Mesendoderm (in vitro differentiated cells): ENCODE data around the gene EIF2B4.

Experiments used
- DNase-seq: peaks from one replicate; pipeline ENCODE4 v3.0.0; 2013
- H2AK5ac ChIP-seq: 2 replicates; pipeline ENCODE4 v1.6.1; 2013; ENCODE audit warnings: low read length, inconsistent platforms
- H2BK120ac ChIP-seq: 2 replicates; pipeline ENCODE4 v1.6.1; 2013; ENCODE audit warnings: low read depth, mild to moderate bottlenecking, low read length, moderate library complexity, mixed read lengths
- H2BK15ac ChIP-seq: replicated peaks from 2 replicates; pipeline ENCODE4 v1.6.1; 2013; ENCODE audit warnings: low read depth, mild to moderate bottlenecking, moderate library complexity
- H2BK5ac ChIP-seq: 2 replicates; pipeline ENCODE4 v1.6.1; 2013; ENCODE audit warnings: low read length, inconsistent platforms
- H3K18ac ChIP-seq: 2 replicates; pipeline ENCODE4 v1.6.1; 2013; ENCODE audit warnings: mild to moderate bottlenecking, low read length, mixed read lengths
- H3K23ac ChIP-seq: one replicate; pipeline ENCODE4 v1.6.1; 2013; ENCODE audit warnings: low read length
- H3K27ac ChIP-seq: 2 replicates; pipeline ENCODE4 v1.5.1; 2013; ENCODE audit warnings: low read depth, mild to moderate bottlenecking, inconsistent platforms, low read length, moderate library complexity
- H3K27me3 ChIP-seq: 2 replicates; pipeline ENCODE4 v1.6.1; 2013; ENCODE audit warnings: low read length, control low read depth, mild to moderate bottlenecking, inconsistent platforms; ENCODE audit not compliant: insufficient read depth, poor library complexity
- H3K36me3 ChIP-seq: 2 replicates; pipeline ENCODE4 v1.6.1; 2013; ENCODE audit warnings: low read length, inconsistent platforms; ENCODE audit not compliant: control insufficient read depth, insufficient read depth
- H3K4ac ChIP-seq: one replicate; pipeline ENCODE4 v1.6.1; 2013; ENCODE audit warnings: low read depth, mild to moderate bottlenecking, low read length, moderate library complexity
- H3K4me1 ChIP-seq: 2 replicates; pipeline ENCODE4 v1.6.1; 2013; ENCODE audit warnings: low read depth, low read length, inconsistent platforms; ENCODE audit not compliant: control insufficient read depth
- H3K4me2 ChIP-seq: 2 replicates; pipeline ENCODE4 v1.6.1; 2013; ENCODE audit warnings: low read length
- H3K4me3 ChIP-seq: 2 replicates; pipeline ENCODE4 v1.5.1; 2013; ENCODE audit warnings: mild to moderate bottlenecking, low read length
- H3K56ac ChIP-seq: one replicate; pipeline ENCODE4 v1.6.1; 2013; ENCODE audit warnings: low read length
- H3K79me1 ChIP-seq: 2 replicates; pipeline ENCODE4 v1.6.1; 2013; ENCODE audit warnings: low read length, inconsistent platforms
- H3K79me2 ChIP-seq: 2 replicates; pipeline ENCODE4 v1.6.1; 2013; ENCODE audit warnings: mild to moderate bottlenecking, low read length; ENCODE audit not compliant: control insufficient read depth, insufficient read depth
- H3K9ac ChIP-seq: 2 replicates; pipeline ENCODE4 v1.6.1; 2013; ENCODE audit warnings: low read length, inconsistent platforms
- H4K5ac ChIP-seq: one replicate; pipeline ENCODE4 v1.6.1; 2013; ENCODE audit warnings: low read length
- H4K8ac ChIP-seq: one replicate; pipeline ENCODE4 v1.6.1; 2013; ENCODE audit warnings: low read depth, mild to moderate bottlenecking, control low read depth, low read length, moderate library complexity
- WGBS: extraction: QIAGEN DNeasy Blood & Tissue Kit; methylation state at CpG from one replicate; pipeline ENCODE4 v1.1.7; 2013; ENCODE audit warnings: low lambda C conversion rate, missing lambda C conversion rate; ENCODE audit not compliant: insufficient coverage; ENCODE audit errors: extremely low coverage; 5-methylcytosine and 5-hydroxymethylcytosine counted together

EIF2B4 gene

DNA sequence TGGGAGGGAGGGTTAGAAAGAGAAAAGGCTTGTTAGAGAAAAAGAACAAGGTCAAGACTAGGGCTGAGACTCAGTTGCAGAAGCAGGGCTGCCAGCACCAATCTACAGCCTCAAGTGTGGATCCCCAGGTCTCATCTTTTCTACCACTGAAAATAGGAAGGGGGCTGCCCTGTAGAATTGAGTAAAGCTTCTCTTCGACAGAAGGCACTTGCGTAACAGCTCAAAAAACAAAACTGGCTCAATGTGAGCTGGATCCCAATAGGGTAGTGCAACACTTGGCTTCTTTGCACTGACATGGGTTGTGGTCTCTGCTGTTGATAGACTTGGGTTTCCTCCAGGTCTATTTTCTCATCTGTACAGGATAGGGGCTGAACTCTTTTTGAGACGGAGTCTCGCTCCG is 45.4 kb downstream of the EIF2B4 start:
- WGBS = no CpG with 5 or more reads among the region's 5 CpGs
- H4K5ac ChIP-seq = no peak overlapping the region

DNA sequence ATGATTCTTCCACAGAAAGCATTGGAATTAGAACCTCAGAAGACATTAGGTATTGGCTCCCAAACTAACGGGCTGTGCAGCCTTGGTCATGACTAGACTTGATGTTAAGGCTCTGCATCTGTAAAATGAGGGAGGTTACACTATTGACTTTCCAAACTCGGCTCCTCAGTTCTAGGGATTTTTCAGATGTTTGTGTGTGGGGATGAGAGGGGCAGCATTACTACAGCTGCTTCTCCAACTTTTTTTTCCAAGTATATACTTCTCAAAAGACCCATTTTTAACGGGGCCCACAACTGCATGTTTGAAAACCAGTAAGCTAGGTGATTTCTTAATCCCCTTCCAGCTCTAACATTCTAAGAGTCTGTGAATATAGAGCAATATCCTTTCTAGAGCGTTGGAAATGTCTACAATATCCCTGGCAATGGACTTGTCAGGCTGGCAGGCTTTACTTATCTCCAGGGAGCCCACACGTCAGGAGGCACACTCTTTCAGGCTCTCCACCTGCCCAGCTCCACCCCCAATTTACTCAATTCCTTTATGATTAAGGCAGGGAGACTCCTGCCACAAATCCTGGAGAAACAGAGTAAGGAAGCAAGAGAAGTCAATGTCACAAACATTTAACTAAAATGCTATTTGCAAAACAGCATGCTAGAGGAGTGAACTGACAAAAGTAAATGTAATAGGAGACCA is 46.4 kb downstream of the EIF2B4 start:
- Histone ChIP-seq H3K27me3 (no peaks in the 10 kb centered on the region), H3K79me1 (peaks cover 6% of the 10 kb centered on the region), H3K23ac (no peak overlapping the region), H2BK5ac (peak overlapping the region; percentile 78), H3K27ac (peak overlapping the region; percentile 70), H2BK15ac (no peak overlapping the region), H4K5ac (peak overlapping the region; percentile 91), H3K79me2 (no peaks in the 10 kb centered on the region), H3K9ac (peak overlapping the region; percentile 99), H3K4me3 (peak overlapping the region; percentile 97), H3K4ac (no peak overlapping the region), H3K36me3 (peaks cover 7% of the 10 kb centered on the region), H2BK120ac (no peak overlapping the region), H3K4me2 (peak overlapping the region; percentile 99), H3K18ac (no peak overlapping the region), H3K56ac (peak overlapping the region; percentile 99), H3K4me1 (peaks cover 6% of the 10 kb centered on the region), H4K8ac (peak overlapping the region; percentile 78), H2AK5ac (peak overlapping the region; percentile 88)
- peak; percentile 8 for DNase-seq
- WGBS = no CpG with 5 or more reads among the region's 5 CpGs

More for the DNA sequence above, 45.4 kb downstream of the EIF2B4 start:
- Histone ChIP-seq H3K9ac (no peak overlapping the region), H3K36me3 (peaks cover 14% of the 10 kb centered on the region), H3K27ac (no peak overlapping the region), H3K79me2 (no peaks in the 10 kb centered on the region), H3K4ac (no peak overlapping the region), H2BK15ac (no peak overlapping the region), H3K18ac (no peak overlapping the region), H3K56ac (no peak overlapping the region), H2BK120ac (no peak overlapping the region), H4K8ac (no peak overlapping the region), H3K4me3 (no peak overlapping the region), H3K4me2 (no peak overlapping the region), H2BK5ac (no peak overlapping the region), H3K79me1 (peaks cover 6% of the 10 kb centered on the region), H3K27me3 (no peaks in the 10 kb centered on the region), H2AK5ac (no peak overlapping the region), H3K4me1 (peaks cover 6% of the 10 kb centered on the region), H3K23ac (no peak overlapping the region)
- DNase-seq = no peak

DNA sequence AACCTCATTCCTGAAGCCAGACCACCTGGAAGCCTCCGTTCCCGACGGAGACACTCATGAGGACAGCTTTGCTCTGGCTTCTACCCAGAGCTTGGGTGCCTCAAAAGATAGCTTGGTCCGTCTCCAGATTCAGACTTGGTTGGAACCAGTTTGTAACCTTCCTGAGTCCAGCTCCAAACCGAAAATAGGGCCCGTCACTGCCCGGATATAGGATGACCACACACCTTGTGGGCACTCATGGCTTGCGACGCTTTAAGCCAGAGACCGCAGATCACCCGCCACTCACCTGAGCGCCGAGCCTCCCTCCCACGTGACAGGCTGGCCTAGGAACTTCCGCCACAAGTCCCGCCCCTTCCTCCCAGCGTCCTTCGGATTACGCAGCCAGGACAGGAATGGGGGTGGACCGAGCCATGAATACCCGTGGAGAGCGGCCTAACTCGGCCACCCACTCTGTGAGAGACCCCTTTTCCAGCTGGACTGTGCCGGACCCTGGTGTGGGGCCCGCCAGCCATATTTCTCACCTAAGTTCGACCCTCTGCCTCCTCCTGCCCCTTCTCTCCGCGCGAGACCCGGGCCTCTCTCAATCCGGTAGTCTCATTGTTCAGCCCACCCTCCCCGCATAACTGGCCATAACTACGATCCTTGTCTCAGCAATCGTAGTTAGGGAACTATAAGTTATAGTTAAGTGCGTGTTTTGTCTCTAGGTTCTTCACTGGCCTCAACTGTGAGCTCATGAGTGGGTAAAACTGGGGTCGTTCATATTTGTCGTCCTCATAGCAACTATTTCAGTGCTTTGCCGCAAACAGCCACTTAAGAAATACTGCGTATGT is 47.2 kb downstream of the EIF2B4 start, which contains the start of gene MPV17:
MPV17 (minus strand) TSS at position 332 of the 830 bp plus-strand sequence. CDS start 580 bp downstream, outside the sequence.
- Histone ChIP-seq H3K27ac (peak within 1 kb of the TSS; percentile 70), H3K36me3 (peaks cover 6% of the 10 kb centered on the region), H2BK5ac (peak within 1 kb of the TSS; percentile 78), H4K5ac (peak within 1 kb of the TSS; percentile 91), H4K8ac (peak within 1 kb of the TSS; percentile 78), H3K79me1 (peaks cover 6% of the 10 kb centered on the region), H3K4me1 (peaks cover 6% of the 10 kb centered on the region), H3K79me2 (no peaks in the 10 kb centered on the region), H2BK120ac (no peak within 1 kb of the TSS), H3K27me3 (no peaks in the 10 kb centered on the region), H3K4ac (peak within 1 kb of the TSS; percentile 75), H3K9ac (peak within 1 kb of the TSS; percentile 99), H3K56ac (peak within 1 kb of the TSS; percentile 99), H3K4me2 (peak within 1 kb of the TSS; percentile 100), H3K23ac (peak within 1 kb of the TSS; percentile 97), H3K4me3 (peak within 1 kb of the TSS; percentile 97), H2AK5ac (peak within 1 kb of the TSS; percentile 88), H3K18ac (peak within 1 kb of the TSS; percentile 85), H2BK15ac (no peak within 1 kb of the TSS)
- peak; percentile 97 for DNase-seq
- WGBS = no CpG with 5 or more reads among the region's 39 CpGs

DNA sequence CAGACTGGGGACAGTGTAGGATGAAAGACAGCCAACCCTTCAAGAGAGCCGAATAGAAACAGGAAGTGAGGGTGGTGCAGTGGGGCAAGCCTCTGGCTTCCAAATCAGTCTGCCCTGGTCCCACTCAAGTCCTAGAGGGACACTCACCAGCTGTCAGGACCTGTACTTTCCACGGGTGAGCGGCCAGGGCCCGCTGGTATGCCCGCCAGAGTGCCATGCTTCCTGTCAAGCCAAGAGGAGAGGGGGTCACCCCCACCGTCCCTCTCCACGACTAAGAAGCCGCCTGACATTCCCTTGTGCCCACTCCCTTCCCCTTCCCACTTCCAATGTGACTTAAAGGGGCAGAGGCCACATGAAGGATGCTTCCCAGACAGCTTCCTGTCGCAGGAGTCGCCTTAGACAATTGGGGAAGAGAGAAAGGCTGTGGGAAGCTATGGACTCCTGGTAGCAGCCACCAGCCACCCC is 47.8 kb downstream of the EIF2B4 start:
- Histone ChIP-seq H4K8ac (no peak overlapping the region), H2AK5ac (peak overlapping the region; percentile 88), H3K4me3 (peak overlapping the region; percentile 88), H3K4ac (peak overlapping the region; percentile 28), H3K23ac (peak overlapping the region; percentile 97), H3K27me3 (no peaks in the 10 kb centered on the region), H4K5ac (peak overlapping the region; percentile 33), H3K18ac (no peak overlapping the region), H2BK120ac (no peak overlapping the region), H3K79me2 (no peaks in the 10 kb centered on the region), H3K4me1 (peaks cover 6% of the 10 kb centered on the region), H3K9ac (peak overlapping the region; percentile 99), H3K36me3 (peaks cover 6% of the 10 kb centered on the region), H3K27ac (no peak overlapping the region), H3K4me2 (peak overlapping the region; percentile 100), H3K79me1 (peaks cover 6% of the 10 kb centered on the region), H3K56ac (peak overlapping the region; percentile 99), H2BK5ac (no peak overlapping the region), H2BK15ac (no peak overlapping the region)
- whole genome bisulfite sequencing = no CpG with 5 or more reads among the region's 10 CpGs
- peak; percentile 46 for DNase-seq

DNA sequence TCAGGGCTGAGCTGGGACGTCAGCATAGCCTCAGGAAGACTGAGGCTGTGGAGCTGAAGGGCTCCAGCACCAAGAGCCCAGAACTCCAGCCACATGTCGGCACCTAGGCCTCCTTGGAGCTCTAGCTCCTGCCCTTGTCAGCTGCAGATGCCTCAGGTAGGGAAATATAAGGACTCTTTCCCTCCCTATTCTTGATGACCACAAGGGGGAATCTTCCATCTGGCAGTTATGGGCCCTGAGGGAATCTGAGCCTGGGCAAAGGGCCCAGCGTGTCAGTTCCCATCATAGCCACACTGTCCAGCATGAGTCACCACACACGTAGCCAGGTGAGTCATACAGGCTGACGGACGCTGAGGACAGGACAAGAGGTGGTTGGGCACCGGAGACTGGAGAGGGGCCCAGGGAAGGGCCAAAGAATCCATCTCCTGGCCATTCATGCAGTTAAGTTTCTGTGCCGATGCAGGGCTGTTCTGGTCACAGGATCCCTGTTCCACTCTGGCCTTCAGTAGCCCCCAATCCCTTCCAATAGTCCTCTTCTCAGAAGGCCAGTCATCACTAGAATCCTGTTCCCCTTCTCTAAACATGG is 49.1 kb downstream of the EIF2B4 start:
- no peak overlapping the region for H3K9ac ChIP-seq
- H4K5ac ChIP-seq = no peak overlapping the region
- no peak overlapping the region for H3K4me2 ChIP-seq
- no peaks in the 10 kb centered on the region for H3K36me3 ChIP-seq
- H4K8ac ChIP-seq = no peak overlapping the region
- no peak overlapping the region for H3K56ac ChIP-seq
- no peak overlapping the region for H2BK15ac ChIP-seq
- peak; percentile 95 for DNase-seq
- H2BK5ac ChIP-seq = no peak overlapping the region
- no peak overlapping the region for H3K18ac ChIP-seq
- peaks cover 6% of the 10 kb centered on the region for H3K79me1 ChIP-seq
- no CpG with 5 or more reads among the region's 8 CpGs for WGBS
- no peaks in the 10 kb centered on the region for H3K27me3 ChIP-seq
- H3K4me1 ChIP-seq = peaks cover 8% of the 10 kb centered on the region
- H3K23ac ChIP-seq = no peak overlapping the region
- H3K4me3 ChIP-seq = no peak overlapping the region
- H2AK5ac ChIP-seq = no peak overlapping the region
- H2BK120ac ChIP-seq = no peak overlapping the region
- no peak overlapping the region for H3K27ac ChIP-seq
- H3K4ac ChIP-seq = no peak overlapping the region
- no peaks in the 10 kb centered on the region for H3K79me2 ChIP-seq
